GM12878 (cell line): ENCODE results near the gene LRRC7. TPM values are rescaled to one million over a fixed set of nuclear protein-coding genes. Genes with fewer than 3 reads are reported as not detected.

Source experiments
- ATAC-seq: fragments of 200-7000 bp; cut with Tn5 transposase; 3 replicates; pipeline ENCODE4 v1.9.1; 2020; ENCODE audit warnings: mild to moderate bottlenecking, moderate library complexity
- BruUV-seq: library from RNA; stranded (reverse); fragments of 400-500 nt; replicated peaks from 2 replicates; lab custom pipeline; 2021; lab: Mats Ljungman, UMichigan
- CTCF ChIA-PET: fragments of 300-600 bp; sonication (Branson Sonifier 250); formaldehyde crosslinking; extraction: SDS; loops from one replicate; lab custom pipeline; 2021; ENCODE audit warnings: inconsistent platforms; lab: Yijun Ruan, JAX
- POLR2A ChIA-PET: fragments of 350-600 bp; formaldehyde crosslinking; extraction: SDS; loops from one replicate; lab custom pipeline; 2021; ENCODE audit warnings: inconsistent platforms; lab: Charles Lee
- RAD21 ChIA-PET: fragments of 300-600 bp; sonication (Branson Sonifier 250); formaldehyde crosslinking; loops from one replicate; lab custom pipeline; 2023; ENCODE audit warnings: antibody characterized with exemption; ENCODE audit not compliant: unreplicated experiment; lab: Charles Lee
- SMC1A ChIA-PET: fragments of 300-600 bp; sonication (Branson Sonifier 250); formaldehyde crosslinking; loops from one replicate; lab custom pipeline; 2023; ENCODE audit not compliant: unreplicated experiment, uncharacterized antibody; lab: Charles Lee
- DNase-seq: peaks from one replicate; pipeline ENCODE4 v3.0.0-alpha.2; 2011; ENCODE audit warnings: low read depth, low spot score
- FAIRE-seq: peaks from 3 replicates; lab custom pipeline; 2011; peaks lifted over from hg19 to GRCh38; lab: Jason Lieb, UNC
- H2AFZ ChIP-seq: 2 replicates; pipeline ENCODE4 v1.6.0; 2011; ENCODE audit warnings: low read depth, low read length, control low read depth; ENCODE audit not compliant: control insufficient read depth
- H3K27ac ChIP-seq: 2 replicates; pipeline ENCODE4 v1.5.1; 2011; ENCODE audit warnings: control low read depth; ENCODE audit not compliant: control insufficient read depth, insufficient read depth
- H3K27me3 ChIP-seq, 2 experiments: replicated peaks in 1 of 2; 2 replicates each; pipeline versions ENCODE4 v1.6.0 to v1.6.1; 2011; ENCODE audit warnings: low read length in 1 of 2; ENCODE audit not compliant: control insufficient read depth in 2 of 2, insufficient read depth in 2 of 2
- H3K36me3 ChIP-seq, 2 experiments: 2 replicates each; pipeline ENCODE4 v1.5.1; 2011; ENCODE audit warnings: low read length in 1 of 2; ENCODE audit not compliant: control insufficient read depth in 2 of 2, insufficient read depth in 2 of 2
- H3K4me1 ChIP-seq: 2 replicates; pipeline ENCODE4 v1.6.1; 2011; ENCODE audit warnings: mild to moderate bottlenecking, low read length, moderate library complexity, mixed read lengths; ENCODE audit not compliant: control insufficient read depth, insufficient read depth
- H3K4me2 ChIP-seq: 2 replicates; pipeline ENCODE4 v1.6.0; 2011; ENCODE audit warnings: control low read depth; ENCODE audit not compliant: control insufficient read depth, insufficient read depth
- H3K4me3 ChIP-seq: fragments of 200-600 bp; sonication (generic); 2 replicates; pipeline ENCODE4 v1.5.1; 2016
- H3K79me2 ChIP-seq: 2 replicates; pipeline ENCODE4 v1.6.0; 2011; ENCODE audit warnings: low read length; ENCODE audit not compliant: control insufficient read depth, insufficient read depth
- H3K9ac ChIP-seq: 2 replicates; pipeline ENCODE4 v1.8.0; 2011; ENCODE audit warnings: low read length, control low read depth, mixed read lengths; ENCODE audit not compliant: control insufficient read depth, insufficient read depth
- H3K9me3 ChIP-seq: replicated peaks from 3 replicates; pipeline ENCODE4 v1.5.1; 2011; ENCODE audit warnings: mild to moderate bottlenecking, low read length; ENCODE audit not compliant: control insufficient read depth, insufficient read depth
- H4K20me1 ChIP-seq: 2 replicates; pipeline ENCODE4 v1.6.0; 2011; ENCODE audit not compliant: control insufficient read depth, insufficient read depth
- ATF7 ChIP-seq: fragments of 450-650 bp; IDR thresholded peaks from 2 replicates; pipeline ENCODE4 v1.6.1; 2016; ENCODE audit warnings: low read depth, mild to moderate bottlenecking
- DPF2 ChIP-seq: fragments of 450-650 bp; IDR thresholded peaks from 2 replicates; pipeline ENCODE4 v1.6.1; 2017; ENCODE audit warnings: mild to moderate bottlenecking
- EZH2 ChIP-seq: IDR thresholded peaks from 2 replicates; pipeline ENCODE4 v1.6.1; 2012; ENCODE audit warnings: low read depth, mild to moderate bottlenecking, control low read depth, inconsistent platforms, low read length, borderline replicate concordance; ENCODE audit not compliant: control insufficient read depth
- FOS ChIP-seq: IDR thresholded peaks from 3 replicates; pipeline ENCODE4 v1.6.1; 2011; ENCODE audit warnings: borderline replicate concordance; ENCODE audit not compliant: insufficient read length; ENCODE audit errors: extremely low read depth
- LARP7 ChIP-seq: fragments of 450-650 bp; IDR thresholded peaks from 2 replicates; pipeline ENCODE4 v1.6.1; 2017; ENCODE audit warnings: mild to moderate bottlenecking
- PAX8 ChIP-seq: fragments of 450-650 bp; IDR thresholded peaks from 2 replicates; pipeline ENCODE4 v1.6.1; 2017; ENCODE audit warnings: mild to moderate bottlenecking, moderate library complexity
- RAD21 ChIP-seq: IDR thresholded peaks from 2 replicates; pipeline ENCODE4 v1.6.1; 2011; ENCODE audit warnings: mild to moderate bottlenecking, low read depth, low read length, moderate library complexity; ENCODE audit not compliant: insufficient read depth
- RELA ChIP-seq: fragments of 450-650 bp; IDR thresholded peaks from 2 replicates; pipeline ENCODE4 v1.8.0; 2014; ENCODE audit warnings: borderline replicate concordance; ENCODE audit not compliant: partially characterized antibody
- SUZ12 ChIP-seq: fragments of 200-600 bp; sonication (generic); IDR thresholded peaks from one replicate; pipeline ENCODE4 v1.6.1; 2018; ENCODE audit warnings: antibody characterized with exemption, mild to moderate bottlenecking; ENCODE audit not compliant: unreplicated experiment
- TCF7 ChIP-seq: IDR thresholded peaks from 2 replicates; pipeline ENCODE4 v1.6.1; 2014; ENCODE audit warnings: antibody characterized with exemption, borderline replicate concordance
- YBX1 ChIP-seq: fragments of 450-650 bp; IDR thresholded peaks from 2 replicates; pipeline ENCODE4 v1.6.1; 2016; ENCODE audit warnings: antibody characterized with exemption
- ZBED1 ChIP-seq: IDR thresholded peaks from 2 replicates; pipeline ENCODE4 v1.6.1; 2016; ENCODE audit warnings: borderline replicate concordance
- ZBTB11 ChIP-seq: fragments of 450-650 bp; formaldehyde crosslinking; IDR thresholded peaks from 2 replicates; pipeline ENCODE4 v1.5.0; 2022; ENCODE audit warnings: mild to moderate bottlenecking, missing genetic modification characterization
- WGBS: methylation state at CpG from one replicate; pipeline ENCODE4 v1.1.6; 2016; ENCODE audit warnings: low lambda C conversion rate; ENCODE audit not compliant: insufficient replicate concordance, insufficient coverage; ENCODE audit errors: missing lambda C conversion rate; 5-methylcytosine and 5-hydroxymethylcytosine counted together
- in situ Hi-C: fragments of 300-500 bp; cut with MboI; formaldehyde crosslinking; loops from 9 replicates; pipeline ENCODE4 v1.14.3; 2018; ENCODE audit warnings: mixed read lengths
- intact Hi-C: fragments of 100-400 bp; cut with micrococcal nuclease; formaldehyde crosslinking; loops from one replicate; pipeline ENCODE4 v1.14.2; 2022; ENCODE audit not compliant: unreplicated experiment
- polyA plus RNA-seq, 11 experiments: library from polyadenylated mRNA; depleted of rRNA in 4 of 11; unstranded in 6 of 11; stranded (reverse) in 5 of 11; fragments of >200 nt; fragmentation: Nextera tagmentation in 4 of 11; fragmentation: Illumina TruSeq in 1 of 11; extraction: Ambion mirVana in 4 of 11; extraction: Trizol in 1 of 11; gene quantifications; 1 replicate in 1 of 11; 2 replicates in 10 of 11; pipeline versions ENCODE4 v1.2.1 to v1.2.3, GENCODE V29; 2011 to 2016; ENCODE audit warnings: inconsistent platforms in 2 of 11, missing spikeins in 2 of 11, low read depth in 1 of 11
- total RNA-seq, 4 experiments: library from RNA; depleted of rRNA in 3 of 4; stranded (reverse); fragments of >200 nt in 3 of 4; fragmentation: Illumina TruSeq in 1 of 4; extraction: Trizol in 1 of 4; gene quantifications; 2 replicates each; pipeline versions ENCODE4 v1.2.1 to v1.2.3, GENCODE V29; 2013 to 2021
- TF ChIP-seq, protein P1 (sequence below): IDR thresholded peaks from 2 replicates; pipeline ENCODE4 v1.6.1; 2011; ENCODE audit warnings: borderline replicate concordance, low read depth, mild to moderate bottlenecking, moderate library complexity, mixed read lengths, low read length; ENCODE audit not compliant: insufficient read depth; ENCODE audit errors: extremely low read length
- TF ChIP-seq, protein P2 (sequence below), 3 experiments: IDR thresholded peaks in 2 of 3; conservative IDR thresholded peaks in 1 of 3; 2 replicates each; pipeline ENCODE4 v1.5.1; 2011; ENCODE audit warnings: low read depth in 3 of 3, low read length in 3 of 3, mild to moderate bottlenecking in 3 of 3, control low read depth in 2 of 3, moderate library complexity in 2 of 3, inconsistent platforms in 1 of 3, mixed read lengths in 1 of 3; ENCODE audit not compliant: control insufficient read depth in 2 of 3, insufficient read depth in 1 of 3; ENCODE audit errors: extremely low read depth in 1 of 3

LRRC7 gene
- total and polyA plus RNA-seq, 10 of the 15 experiments (the other 5 are each of a cell fraction or from before 2014, with no cell fraction given) = 0.05 to 1.4 (median 0.24) TPM; not detected in 5

DNA sequence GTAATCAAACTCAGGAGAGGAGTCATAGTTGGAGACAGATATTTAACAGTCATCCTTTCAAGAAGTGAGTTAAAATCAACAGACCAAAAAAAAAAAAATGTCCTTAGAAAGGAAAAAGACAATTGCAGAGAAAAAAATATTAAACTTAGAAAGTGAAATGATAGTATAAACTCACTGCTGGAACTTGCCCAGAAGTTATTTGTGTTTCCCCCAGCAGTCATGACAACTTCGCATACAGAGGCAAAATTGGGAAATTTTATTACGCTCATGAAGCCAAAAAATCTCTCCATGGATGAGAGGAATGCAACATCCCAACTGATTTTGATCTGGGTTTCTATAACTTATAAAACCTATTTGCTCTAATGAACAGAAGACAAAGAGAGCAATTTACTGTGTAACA lies 198.2 kb downstream of the LRRC7 start:
- BruUV-seq = no TSS peak
- Histone ChIP-seq H3K4me2 (no peak overlapping the region), H3K9me3 (no peaks in the 10 kb centered on the region), H3K36me3 (no peaks in the 10 kb centered on the region), H3K79me2 (no peaks in the 10 kb centered on the region), H3K27ac (no peak overlapping the region), H3K4me1 (no peaks in the 10 kb centered on the region), H3K4me3 (no peak overlapping the region), H4K20me1 (no peaks in the 10 kb centered on the region), H3K27me3 (no peaks in the 10 kb centered on the region), H3K9ac (no peak overlapping the region), H2AFZ (no peak overlapping the region)
- 0% methylated on average over 2 of the region's 2 CpGs for WGBS
- DNase-seq (no peak), FAIRE-seq (no peak), ATAC-seq (no peak)
- intact Hi-C loops (no loop called here), in situ Hi-C loops (no loop called here)
- CTCF ChIA-PET = no interaction called here
- SMC1A ChIA-PET = interaction anchor here (1.2 kb wide), 2 partner anchors 28 to 1865 kb away, joined by 3 read pairs; no protein-coding TSS in a partner anchor
- POLR2A ChIA-PET = interaction anchor here (0.7 kb wide), 1 partner anchor 1692 kb away, joined by 3 read pairs; no protein-coding TSS in a partner anchor
- RAD21 ChIA-PET = no interaction called here
- TF ChIP-seq LARP7 = no peak
- no peak for TF ChIP-seq ZBTB11 (CRISPR knock-in tag)
- TF ChIP-seq SUZ12 = no peak
- TF ChIP-seq RELA = no peak
- TF ChIP-seq DPF2 = no peak
- TF ChIP-seq, protein P1, sequence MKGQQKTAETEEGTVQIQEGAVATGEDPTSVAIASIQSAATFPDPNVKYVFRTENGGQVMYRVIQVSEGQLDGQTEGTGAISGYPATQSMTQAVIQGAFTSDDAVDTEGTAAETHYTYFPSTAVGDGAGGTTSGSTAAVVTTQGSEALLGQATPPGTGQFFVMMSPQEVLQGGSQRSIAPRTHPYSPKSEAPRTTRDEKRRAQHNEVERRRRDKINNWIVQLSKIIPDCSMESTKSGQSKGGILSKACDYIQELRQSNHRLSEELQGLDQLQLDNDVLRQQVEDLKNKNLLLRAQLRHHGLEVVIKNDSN = no peak
- no peak for TF ChIP-seq YBX1
- no peak for TF ChIP-seq EZH2
- no peak for TF ChIP-seq TCF7
- TF ChIP-seq, protein P2, sequence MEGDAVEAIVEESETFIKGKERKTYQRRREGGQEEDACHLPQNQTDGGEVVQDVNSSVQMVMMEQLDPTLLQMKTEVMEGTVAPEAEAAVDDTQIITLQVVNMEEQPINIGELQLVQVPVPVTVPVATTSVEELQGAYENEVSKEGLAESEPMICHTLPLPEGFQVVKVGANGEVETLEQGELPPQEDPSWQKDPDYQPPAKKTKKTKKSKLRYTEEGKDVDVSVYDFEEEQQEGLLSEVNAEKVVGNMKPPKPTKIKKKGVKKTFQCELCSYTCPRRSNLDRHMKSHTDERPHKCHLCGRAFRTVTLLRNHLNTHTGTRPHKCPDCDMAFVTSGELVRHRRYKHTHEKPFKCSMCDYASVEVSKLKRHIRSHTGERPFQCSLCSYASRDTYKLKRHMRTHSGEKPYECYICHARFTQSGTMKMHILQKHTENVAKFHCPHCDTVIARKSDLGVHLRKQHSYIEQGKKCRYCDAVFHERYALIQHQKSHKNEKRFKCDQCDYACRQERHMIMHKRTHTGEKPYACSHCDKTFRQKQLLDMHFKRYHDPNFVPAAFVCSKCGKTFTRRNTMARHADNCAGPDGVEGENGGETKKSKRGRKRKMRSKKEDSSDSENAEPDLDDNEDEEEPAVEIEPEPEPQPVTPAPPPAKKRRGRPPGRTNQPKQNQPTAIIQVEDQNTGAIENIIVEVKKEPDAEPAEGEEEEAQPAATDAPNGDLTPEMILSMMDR (IDR thresholded peaks at IDR 0.05 in 2 of 3, conservative IDR thresholded peaks at IDR 0.05 in 1 of 3; ENCODE audit: control insufficient read depth in 2 of 3, extremely low read depth in 1 of 3, insufficient read depth in 1 of 3, low read depth in 3 of 3, low read length in 3 of 3) = no peak
- TF ChIP-seq PAX8 = no peak
- no peak for TF ChIP-seq ZBED1
- TF ChIP-seq RAD21 = no peak
- no peak for TF ChIP-seq FOS
- TF ChIP-seq ATF7 = no peak
